Measurements from ENCODE around the gene CLIP4.

CLIP4 gene

GRCh38 chr2:29130295-29130694 lies 15.1 kb downstream of the CLIP4 start:
- no peak for DNase-seq (ENCODE audit: low read depth in 1 of 2, low spot score in 1 of 2)

- no peak for DNase-seq (ENCODE audit: low read depth in 1 of 2, low spot score in 1 of 2)
These were observed 19.7 kb downstream of the CLIP4 start for GRCh38 chr2:29134933-29135332.

GRCh38 chr2:29139152-29139551 lies 23.9 kb downstream of the CLIP4 start:
- DNase-seq (ENCODE audit: low read depth in 1 of 2, low spot score in 1 of 2) = no peak

GRCh38 chr2:29139731-29140130 lies 24.5 kb downstream of the CLIP4 start:
- DNase-seq (ENCODE audit: low read depth in 1 of 2, low spot score in 1 of 2) = no peak

GRCh38 chr2:29143657-29144056 lies 28.4 kb downstream of the CLIP4 start:
- DNase-seq (ENCODE audit: low read depth in 1 of 2, low spot score in 1 of 2) = no peak

- no peak for DNase-seq (ENCODE audit: low read depth in 1 of 2, low spot score in 1 of 2)
These were observed 31.0 kb downstream of the CLIP4 start for GRCh38 chr2:29146197-29146596.

GRCh38 chr2:29147963-29148362 lies 32.7 kb downstream of the CLIP4 start:
- DNase-seq (ENCODE audit: low read depth in 1 of 2, low spot score in 1 of 2) = no peak

GRCh38 chr2:29154610-29155009 lies 39.4 kb downstream of the CLIP4 start:
- no peak for DNase-seq (ENCODE audit: low read depth in 1 of 2, low spot score in 1 of 2)

GRCh38 chr2:29155578-29155977 lies 40.4 kb downstream of the CLIP4 start:
- no peak for DNase-seq (ENCODE audit: low read depth in 1 of 2, low spot score in 1 of 2)

GRCh38 chr2:29157131-29157530 lies 41.9 kb downstream of the CLIP4 start:
- no peak for DNase-seq (ENCODE audit: low read depth in 1 of 2, low spot score in 1 of 2)

- no peak for DNase-seq (ENCODE audit: low read depth in 1 of 2, low spot score in 1 of 2)
These were observed 43.9 kb downstream of the CLIP4 start for GRCh38 chr2:29159125-29159524.

- DNase-seq (ENCODE audit: low read depth in 1 of 2, low spot score in 1 of 2) = no peak
These were observed 45.0 kb downstream of the CLIP4 start for GRCh38 chr2:29160184-29160583.

GRCh38 chr2:29162204-29162928 lies 47.2 kb downstream of the CLIP4 start:
- no peak for DNase-seq (ENCODE audit: low read depth in 1 of 2, low spot score in 1 of 2)

- DNase-seq (ENCODE audit: low read depth in 1 of 2, low spot score in 1 of 2) = no peak
These were observed 49.1 kb downstream of the CLIP4 start for GRCh38 chr2:29164091-29164846.

GRCh38 chr2:29165362-29166241 lies 50.4 kb downstream of the CLIP4 start:
- no peak for DNase-seq (ENCODE audit: low read depth in 1 of 2, low spot score in 1 of 2)

GRCh38 chr2:29166242-29167039 lies 51.2 kb downstream of the CLIP4 start:
- no peak for DNase-seq (ENCODE audit: low read depth in 1 of 2, low spot score in 1 of 2)

GRCh38 chr2:29174937-29175336 lies 59.7 kb downstream of the CLIP4 start:
- DNase-seq (ENCODE audit: low read depth in 1 of 2, low spot score in 1 of 2) = no peak

- no peak for DNase-seq (ENCODE audit: low read depth in 1 of 2, low spot score in 1 of 2)
These were observed 60.1 kb downstream of the CLIP4 start for GRCh38 chr2:29175338-29175737.

GRCh38 chr2:29182334-29182733 lies 67.1 kb downstream of the CLIP4 start:
- DNase-seq (ENCODE audit: low read depth in 1 of 2, low spot score in 1 of 2) = no peak

- no peak for DNase-seq (ENCODE audit: low read depth in 1 of 2, low spot score in 1 of 2)
These were observed 67.7 kb downstream of the CLIP4 start for GRCh38 chr2:29182920-29183319.

GRCh38 chr2:29184531-29184930 lies 69.3 kb downstream of the CLIP4 start:
- DNase-seq (ENCODE audit: low read depth in 1 of 2, low spot score in 1 of 2) = no peak
